ENCODE results near the gene FBXO31. TPM values are rescaled to one million over a fixed set of nuclear protein-coding genes. Genes with fewer than 3 reads are reported as not detected.

The FBXO31 gene
- total and polyA plus RNA-seq, 5 donors from 2014 or later, result 18.8 to 35.5 (median 27.8) TPM

GRCh38 chr16:87329436-87330256, 53.9 kb downstream of the FBXO31 start:
- Mint-ChIP-seq H3K36me3 (peaks cover 12% of the 10 kb centered on the region), H3K4me3 (no peak overlapping the region), H3K27ac (no peak overlapping the region), H3K27me3 (no peaks in the 10 kb centered on the region), H3K4me1 (peaks cover 0 to 7% (median 2%) of the 10 kb centered on the region in 4 donors), H3K9me3 (no peaks in the 10 kb centered on the region)
- Histone ChIP-seq H3K27ac (ENCODE audit: insufficient read depth, low read length, poor library complexity, severe bottlenecking) (no peak overlapping the region), H3K4me3 (ENCODE audit: low read depth, low read length) (no peak overlapping the region), H3K9me3 (ENCODE audit: control insufficient read depth in 2 of 2, low read length in 2 of 2) (no peaks in the 10 kb centered on the region), H3K36me3 (ENCODE audit: control insufficient read depth, insufficient read depth, low read length) (peaks cover 46% of the 10 kb centered on the region), H3K27me3 (ENCODE audit: control insufficient read depth, insufficient read depth, low read length) (no peaks in the 10 kb centered on the region), H3K4me1 (ENCODE audit: control insufficient read depth, insufficient read depth, low read length, poor library complexity, severe bottlenecking) (peaks cover 3% of the 10 kb centered on the region)
- ATAC-seq (ENCODE audit: low read depth in 2 of 2), result no peak
- DNase-seq, result no peak

GRCh38 chr16:87328846-87329245, 54.7 kb downstream of the FBXO31 start:
- ATAC-seq (ENCODE audit: low read depth in 2 of 2) (no peak), DNase-seq (no peak)
- peaks cover 6% of the 10 kb centered on the region for H3K4me1 ChIP-seq (ENCODE audit: control insufficient read depth, insufficient read depth, low read length, poor library complexity, severe bottlenecking)
- Mint-ChIP-seq H3K27me3 (no peaks in the 10 kb centered on the region), H3K4me3 (no peak overlapping the region), H3K27ac (no peak overlapping the region), H3K9me3 (no peaks in the 10 kb centered on the region), H3K4me1 (peaks cover 0 to 8% (median 3%) of the 10 kb centered on the region in 4 donors), H3K36me3 (peaks cover 12% of the 10 kb centered on the region)
- no peaks in the 10 kb centered on the region for H3K9me3 ChIP-seq (ENCODE audit: control insufficient read depth in 2 of 2, low read length in 2 of 2)
- no peak overlapping the region for H3K4me3 ChIP-seq (ENCODE audit: low read depth, low read length)
- H3K27ac ChIP-seq (ENCODE audit: insufficient read depth, low read length, poor library complexity, severe bottlenecking), result no peak overlapping the region
- peaks cover 43% of the 10 kb centered on the region for H3K36me3 ChIP-seq (ENCODE audit: control insufficient read depth, insufficient read depth, low read length)
- no peaks in the 10 kb centered on the region for H3K27me3 ChIP-seq (ENCODE audit: control insufficient read depth, insufficient read depth, low read length)

DNA sequence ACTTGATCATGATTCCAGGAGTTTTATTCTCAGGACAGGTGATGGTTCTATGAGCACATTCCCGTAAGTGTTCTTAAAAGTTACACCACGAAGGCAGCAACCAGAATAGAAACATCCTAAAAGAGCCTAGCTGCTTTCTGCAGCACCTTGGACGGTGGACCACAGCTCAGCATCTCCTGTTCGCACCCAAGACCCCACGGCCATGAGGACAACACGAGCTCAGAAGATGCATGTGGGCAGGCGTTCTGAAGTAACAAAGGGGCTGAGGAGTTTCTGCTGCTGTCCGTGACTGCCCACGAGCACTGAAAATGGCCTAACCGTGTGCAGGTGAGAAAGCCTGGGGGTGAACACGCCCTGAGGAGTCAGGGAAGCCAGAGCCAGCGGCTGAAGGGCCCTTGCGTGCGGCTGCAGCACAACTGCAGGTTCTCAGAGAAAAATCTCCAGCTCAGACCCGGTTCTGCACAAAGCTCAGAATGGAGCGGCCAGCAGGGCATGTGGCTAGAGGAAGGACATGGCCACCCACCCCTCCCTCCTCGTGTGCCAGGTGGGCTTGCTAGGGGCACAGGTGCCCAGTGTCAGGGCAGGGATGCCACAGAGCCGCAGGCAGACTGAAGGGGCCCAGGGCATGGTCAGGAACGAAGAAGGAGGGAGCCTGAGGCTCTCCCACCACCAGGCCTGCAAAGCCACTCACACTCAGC, 55.6 kb downstream of the FBXO31 start:
- no peaks in the 10 kb centered on the region for H3K27me3 ChIP-seq (ENCODE audit: control insufficient read depth, insufficient read depth, low read length)
- Mint-ChIP-seq H3K27me3 (no peaks in the 10 kb centered on the region), H3K9me3 (no peaks in the 10 kb centered on the region), H3K4me1 (peaks cover 0 to 8% (median 3%) of the 10 kb centered on the region in 4 donors), H3K36me3 (peaks cover 12% of the 10 kb centered on the region), H3K27ac (peak overlapping the region in 1 of 3 donors; percentile 65), H3K4me3 (no peak overlapping the region)
- DNase-seq (no peak), ATAC-seq (ENCODE audit: low read depth in 2 of 2) (no peak)
- H3K4me3 ChIP-seq (ENCODE audit: low read depth, low read length), result no peak overlapping the region
- peaks cover 6% of the 10 kb centered on the region for H3K4me1 ChIP-seq (ENCODE audit: control insufficient read depth, insufficient read depth, low read length, poor library complexity, severe bottlenecking)
- H3K9me3 ChIP-seq (ENCODE audit: control insufficient read depth in 2 of 2, low read length in 2 of 2), result no peaks in the 10 kb centered on the region
- peaks cover 40% of the 10 kb centered on the region for H3K36me3 ChIP-seq (ENCODE audit: control insufficient read depth, insufficient read depth, low read length)
- H3K27ac ChIP-seq (ENCODE audit: insufficient read depth, low read length, poor library complexity, severe bottlenecking), result no peak overlapping the region

- ATAC-seq (ENCODE audit: low read depth in 2 of 2) (no peak), DNase-seq (no peak)
- Histone ChIP-seq H3K9me3 (ENCODE audit: control insufficient read depth in 2 of 2, low read length in 2 of 2) (no peaks in the 10 kb centered on the region), H3K27me3 (ENCODE audit: control insufficient read depth, insufficient read depth, low read length) (no peaks in the 10 kb centered on the region), H3K36me3 (ENCODE audit: control insufficient read depth, insufficient read depth, low read length) (peaks cover 33% of the 10 kb centered on the region), H3K4me3 (ENCODE audit: low read depth, low read length) (no peak overlapping the region), H3K27ac (ENCODE audit: insufficient read depth, low read length, poor library complexity, severe bottlenecking) (no peak overlapping the region), H3K4me1 (ENCODE audit: control insufficient read depth, insufficient read depth, low read length, poor library complexity, severe bottlenecking) (peaks cover 6% of the 10 kb centered on the region)
- H3K4me1 Mint-ChIP-seq, result peaks cover 0 to 8% (median 3%) of the 10 kb centered on the region in 4 donors
- no peaks in the 10 kb centered on the region for H3K27me3 Mint-ChIP-seq
- H3K4me3 Mint-ChIP-seq, result no peak overlapping the region
- peaks cover 12% of the 10 kb centered on the region for H3K36me3 Mint-ChIP-seq
- H3K9me3 Mint-ChIP-seq, result no peaks in the 10 kb centered on the region
- no peak overlapping the region for H3K27ac Mint-ChIP-seq
Measured at GRCh38 chr16:87326151-87326571, 57.4 kb downstream of the FBXO31 start.

- ATAC-seq (ENCODE audit: low read depth in 2 of 2), result no peak
- no peaks in the 10 kb centered on the region for H3K9me3 Mint-ChIP-seq
- Histone ChIP-seq H3K9me3 (ENCODE audit: control insufficient read depth in 2 of 2, low read length in 2 of 2) (no peaks in the 10 kb centered on the region), H3K4me3 (ENCODE audit: low read depth, low read length) (no peak overlapping the region), H3K36me3 (ENCODE audit: control insufficient read depth, insufficient read depth, low read length) (peaks cover 25% of the 10 kb centered on the region), H3K4me1 (ENCODE audit: control insufficient read depth, insufficient read depth, low read length, poor library complexity, severe bottlenecking) (peaks cover 6% of the 10 kb centered on the region), H3K27ac (ENCODE audit: insufficient read depth, low read length, poor library complexity, severe bottlenecking) (no peak overlapping the region), H3K27me3 (ENCODE audit: control insufficient read depth, insufficient read depth, low read length) (no peaks in the 10 kb centered on the region)
- no peak overlapping the region for H3K4me3 Mint-ChIP-seq
- DNase-seq, result no peak
- peaks cover 0 to 8% (median 3%) of the 10 kb centered on the region in 4 donors for H3K4me1 Mint-ChIP-seq
- no peak overlapping the region for H3K27ac Mint-ChIP-seq
- H3K27me3 Mint-ChIP-seq, result no peaks in the 10 kb centered on the region
- peaks cover 6% of the 10 kb centered on the region for H3K36me3 Mint-ChIP-seq
Measured at GRCh38 chr16:87325423-87325858, 58.1 kb downstream of the FBXO31 start.

- peaks cover 0 to 8% (median 3%) of the 10 kb centered on the region in 4 donors for H3K4me1 Mint-ChIP-seq
- peak overlapping the region in 1 of 4 donors; percentile 60 for H3K4me3 Mint-ChIP-seq
- DNase-seq (peak; percentile 21 to 50 (median 48)), ATAC-seq (ENCODE audit: low read depth in 2 of 2) (peak; percentile 63 to 80)
- peak overlapping the region in 1 of 3 donors; percentile 9 for H3K27ac Mint-ChIP-seq
- no peaks in the 10 kb centered on the region for H3K27me3 Mint-ChIP-seq
- peaks cover 6% of the 10 kb centered on the region for H3K4me1 ChIP-seq (ENCODE audit: control insufficient read depth, insufficient read depth, low read length, poor library complexity, severe bottlenecking)
- H3K36me3 Mint-ChIP-seq, result peaks cover 3% of the 10 kb centered on the region
- no peak overlapping the region for H3K27ac ChIP-seq (ENCODE audit: insufficient read depth, low read length, poor library complexity, severe bottlenecking)
- peaks cover 17% of the 10 kb centered on the region for H3K36me3 ChIP-seq (ENCODE audit: control insufficient read depth, insufficient read depth, low read length)
- H3K27me3 ChIP-seq (ENCODE audit: control insufficient read depth, insufficient read depth, low read length), result no peaks in the 10 kb centered on the region
- no peaks in the 10 kb centered on the region for H3K9me3 Mint-ChIP-seq
- no peak overlapping the region for H3K4me3 ChIP-seq (ENCODE audit: low read depth, low read length)
- no peaks in the 10 kb centered on the region for H3K9me3 ChIP-seq (ENCODE audit: control insufficient read depth in 2 of 2, low read length in 2 of 2)
Measured at GRCh38 chr16:87324411-87325275, 58.9 kb downstream of the FBXO31 start.

- H3K4me3 Mint-ChIP-seq, result no peak overlapping the region
- H3K4me1 ChIP-seq (ENCODE audit: control insufficient read depth, insufficient read depth, low read length, poor library complexity, severe bottlenecking), result peaks cover 8% of the 10 kb centered on the region
- H3K4me3 ChIP-seq (ENCODE audit: low read depth, low read length), result no peak overlapping the region
- H3K9me3 ChIP-seq (ENCODE audit: control insufficient read depth in 2 of 2, low read length in 2 of 2), result no peaks in the 10 kb centered on the region
- ATAC-seq (ENCODE audit: low read depth in 2 of 2), result no peak
- no peaks in the 10 kb centered on the region for H3K27me3 ChIP-seq (ENCODE audit: control insufficient read depth, insufficient read depth, low read length)
- DNase-seq, result no peak
- peaks cover 0 to 11% (median 4%) of the 10 kb centered on the region in 4 donors for H3K4me1 Mint-ChIP-seq
- H3K27ac ChIP-seq (ENCODE audit: insufficient read depth, low read length, poor library complexity, severe bottlenecking), result no peak overlapping the region
- H3K36me3 Mint-ChIP-seq, result peaks cover 3% of the 10 kb centered on the region
- no peak overlapping the region for H3K27ac Mint-ChIP-seq
- H3K36me3 ChIP-seq (ENCODE audit: control insufficient read depth, insufficient read depth, low read length), result peaks cover 10% of the 10 kb centered on the region
- H3K9me3 Mint-ChIP-seq, result no peaks in the 10 kb centered on the region
- no peaks in the 10 kb centered on the region for H3K27me3 Mint-ChIP-seq
Measured at GRCh38 chr16:87323727-87324410, 59.7 kb downstream of the FBXO31 start.

Measured in CD4-positive, CD25-positive, alpha-beta regulatory T cell (primary cell).